MCF 10A (cell line): ENCODE results near the gene HYI. TPM values are rescaled to one million over a fixed set of nuclear protein-coding genes. Genes with fewer than 3 reads are reported as not detected.

Experiments used
- BruUV-seq: library from RNA; stranded (reverse); fragments of 400-500 nt; replicated peaks from 2 replicates; lab custom pipeline; 2021; lab: Mats Ljungman, UMichigan
- CTCF ChIA-PET: fragments of 300-600 bp; sonication (Branson Sonifier 250); formaldehyde crosslinking; extraction: SDS; loops from one replicate; lab custom pipeline; 2021; ENCODE audit warnings: antibody characterized with exemption, inconsistent platforms; lab: Yijun Ruan, JAX
- POLR2A ChIA-PET: fragments of 300-600, 350-650 bp; sonication (Branson Sonifier 250); formaldehyde crosslinking; extraction: SDS; loops from one replicate; lab custom pipeline; 2020; ENCODE audit warnings: antibody characterized with exemption, inconsistent platforms; lab: Yijun Ruan, JAX
- DNase-seq: peaks from one replicate; pipeline ENCODE4 v3.0.0-alpha.2; 2018; ENCODE audit not compliant: unreplicated experiment
- H3K27ac Mint-ChIP-seq: one replicate; pipeline ENCODE4 v1.8.0; 2022; ENCODE audit warnings: mild to moderate bottlenecking, low read depth, mixed read lengths; ENCODE audit not compliant: unreplicated experiment
- H3K27me3 Mint-ChIP-seq: one replicate; pipeline ENCODE4 v1.8.0; 2022; ENCODE audit warnings: mixed read lengths; ENCODE audit not compliant: insufficient read depth, unreplicated experiment
- H3K36me3 Mint-ChIP-seq: one replicate; pipeline ENCODE4 v1.8.0; 2022; ENCODE audit warnings: mild to moderate bottlenecking, moderate library complexity, mixed read lengths; ENCODE audit not compliant: insufficient read depth, unreplicated experiment
- H3K4me1 Mint-ChIP-seq: one replicate; pipeline ENCODE4 v1.8.0; 2022; ENCODE audit warnings: mixed read lengths; ENCODE audit not compliant: insufficient read depth, unreplicated experiment
- H3K4me3 Mint-ChIP-seq: one replicate; pipeline ENCODE4 v1.8.0; 2022; ENCODE audit warnings: mild to moderate bottlenecking, moderate library complexity, mixed read lengths; ENCODE audit not compliant: unreplicated experiment
- H3K9me3 Mint-ChIP-seq: one replicate; pipeline ENCODE4 v1.8.0; 2022; ENCODE audit warnings: mixed read lengths; ENCODE audit not compliant: unreplicated experiment
- CTCF ChIP-seq: fragments of 200-600 bp; IDR thresholded peaks from one replicate; pipeline ENCODE4 v1.8.0; 2022; ENCODE audit warnings: antibody characterized with exemption, mild to moderate bottlenecking; ENCODE audit not compliant: unreplicated experiment
- intact Hi-C: fragments of 100-400 bp; cut with micrococcal nuclease; formaldehyde crosslinking; loops from 2 replicates; pipeline ENCODE4 v1.14.1; 2022
- total RNA-seq: library from RNA; stranded (reverse); gene quantifications from 2 replicates; pipeline ENCODE4 v1.2.3, GENCODE V29; 2022

The HYI gene
- total RNA-seq, 1 experiment from 2014 or later, result 23.0 TPM

GRCh38 chr1:43423672-43424550 lies 29.8 kb downstream of the HYI start:
- intact Hi-C loops, result no loop called here
- Mint-ChIP-seq H3K27ac (peak overlapping the region; percentile 78), H3K4me3 (peak overlapping the region; percentile 21), H3K9me3 (no peaks in the 10 kb centered on the region), H3K27me3 (no peaks in the 10 kb centered on the region), H3K36me3 (peaks cover 39% of the 10 kb centered on the region), H3K4me1 (peaks cover 23% of the 10 kb centered on the region)
- CTCF ChIA-PET, result no interaction called here
- peak; percentile 66 for DNase-seq
- POLR2A ChIA-PET, result interaction anchor here (0.7 kb wide), 1 partner anchor 41 kb away, joined by 3 read pairs; no protein-coding TSS in a partner anchor
- TF ChIP-seq CTCF, result no peak
- BruUV-seq, result no TSS peak

GRCh38 chr1:43422995-43423671 lies 30.6 kb downstream of the HYI start:
- ChIA-PET POLR2A (no interaction called here), CTCF (interaction anchor here (0.6 kb wide), 1 partner anchor 209 kb away, joined by 3 read pairs; no protein-coding TSS in a partner anchor)
- H3K9me3 Mint-ChIP-seq, result no peaks in the 10 kb centered on the region
- H3K27me3 Mint-ChIP-seq, result no peaks in the 10 kb centered on the region
- no peak overlapping the region for H3K4me3 Mint-ChIP-seq
- H3K27ac Mint-ChIP-seq, result peak overlapping the region; percentile 78
- no peak for TF ChIP-seq CTCF
- intact Hi-C loops, result no loop called here
- H3K4me1 Mint-ChIP-seq, result peaks cover 23% of the 10 kb centered on the region
- DNase-seq, result no peak
- H3K36me3 Mint-ChIP-seq, result peaks cover 39% of the 10 kb centered on the region
- no TSS peak for BruUV-seq

DNA sequence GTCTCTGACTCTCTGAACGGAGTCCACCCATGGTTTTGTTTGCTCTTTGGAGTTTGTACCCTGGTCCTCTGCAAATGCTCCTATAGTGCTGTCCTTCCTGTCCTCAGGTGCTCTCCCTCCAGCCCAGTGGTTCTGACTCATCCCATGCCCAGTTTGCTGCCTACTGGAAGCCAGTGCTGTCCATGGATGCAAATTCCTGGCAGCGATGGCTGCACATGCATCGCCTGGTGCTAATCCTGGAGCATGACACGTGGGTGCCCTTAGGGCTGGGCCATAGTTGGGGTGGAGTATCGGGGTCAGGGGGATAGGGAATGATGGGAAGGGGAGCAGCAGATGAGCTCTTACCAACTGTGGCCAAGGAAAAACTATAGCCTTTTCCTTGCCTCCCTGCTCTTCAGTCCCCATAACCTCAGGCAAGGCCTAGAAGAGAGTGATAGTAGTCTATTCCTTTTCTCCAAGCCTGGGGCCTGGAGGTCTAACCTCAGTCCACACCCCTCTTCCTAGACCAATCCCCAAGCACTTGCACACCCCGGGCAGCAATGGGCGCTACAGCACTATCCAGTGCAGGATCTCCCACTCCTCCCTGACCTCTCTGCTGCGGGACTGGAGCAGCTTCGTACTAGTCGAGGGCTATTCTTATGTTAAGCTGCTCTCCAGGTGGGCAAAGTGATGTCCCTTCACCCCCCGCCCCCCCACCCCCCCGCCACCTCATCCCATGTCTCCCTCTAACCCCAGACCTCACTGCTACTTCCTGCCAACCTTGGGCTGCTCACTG lies 31.6 kb downstream of the HYI start:
- no peaks in the 10 kb centered on the region for H3K27me3 Mint-ChIP-seq
- ChIA-PET POLR2A (no interaction called here), CTCF (interaction anchor here (0.6 kb wide), 1 partner anchor 208 kb away, joined by 3 read pairs; no protein-coding TSS in a partner anchor)
- H3K4me1 Mint-ChIP-seq, result peaks cover 23% of the 10 kb centered on the region
- DNase-seq, result no peak
- no peak for TF ChIP-seq CTCF
- no TSS peak for BruUV-seq
- intact Hi-C loops, result no loop called here
- H3K9me3 Mint-ChIP-seq, result no peaks in the 10 kb centered on the region
- H3K4me3 Mint-ChIP-seq, result no peak overlapping the region
- H3K36me3 Mint-ChIP-seq, result peaks cover 31% of the 10 kb centered on the region
- no peak overlapping the region for H3K27ac Mint-ChIP-seq
